NCI-H345 treated with DMSO at 0.1 percent for 48 hours (cell line): ENCODE data around the gene SAFB.
"Not testable (repeated sequence)": the region's sequence is repeated elsewhere in the genome, so short reads cannot be mapped to it uniquely, and the experiment has no call there.

Source experiments
- DNase-seq: peaks from one replicate; lab custom pipeline; 2025; ENCODE audit not compliant: unreplicated experiment; lab: John Stamatoyannopoulos, UW

The SAFB gene

DNA sequence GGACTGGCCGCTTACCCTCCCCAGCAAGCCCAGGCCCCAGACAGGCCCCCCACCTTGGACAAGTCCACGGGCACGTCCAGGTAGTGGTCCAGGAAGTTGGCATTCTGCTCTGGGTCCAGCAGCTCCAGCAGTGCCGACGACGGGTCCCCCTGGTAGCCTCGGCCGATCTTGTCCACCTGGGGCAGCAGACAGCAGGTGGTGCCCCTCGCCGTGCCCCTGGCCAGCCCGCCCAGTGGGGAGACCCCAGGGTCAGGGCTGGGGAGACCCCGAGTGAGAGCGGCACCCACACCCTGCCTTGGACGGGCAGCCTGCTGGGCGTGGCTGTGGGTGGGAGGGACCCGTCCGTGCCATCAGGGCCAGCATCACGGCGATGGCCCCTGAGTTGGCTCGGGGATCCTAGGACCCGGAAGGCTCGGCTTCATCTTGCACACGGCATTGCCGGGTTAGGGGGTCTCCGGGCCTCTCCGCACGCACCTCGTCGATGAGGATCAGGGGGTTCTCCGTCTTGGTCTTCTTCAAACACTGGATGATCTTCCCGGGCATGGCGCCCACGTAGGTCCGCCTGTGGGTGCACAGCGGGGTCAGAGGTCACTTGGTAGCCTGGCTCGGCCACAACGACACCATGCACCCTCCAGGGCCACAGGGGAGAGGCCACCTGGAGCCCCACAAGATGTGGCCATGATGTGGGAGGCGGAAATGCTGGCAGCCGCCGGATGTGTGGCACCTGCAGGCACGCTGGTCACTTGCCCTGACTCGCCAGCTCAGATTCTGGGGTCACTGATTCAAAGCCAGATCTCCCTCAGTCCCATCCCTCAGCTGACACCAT, 73.5 kb downstream of the SAFB start:
- DNase-seq: no peak

DNA sequence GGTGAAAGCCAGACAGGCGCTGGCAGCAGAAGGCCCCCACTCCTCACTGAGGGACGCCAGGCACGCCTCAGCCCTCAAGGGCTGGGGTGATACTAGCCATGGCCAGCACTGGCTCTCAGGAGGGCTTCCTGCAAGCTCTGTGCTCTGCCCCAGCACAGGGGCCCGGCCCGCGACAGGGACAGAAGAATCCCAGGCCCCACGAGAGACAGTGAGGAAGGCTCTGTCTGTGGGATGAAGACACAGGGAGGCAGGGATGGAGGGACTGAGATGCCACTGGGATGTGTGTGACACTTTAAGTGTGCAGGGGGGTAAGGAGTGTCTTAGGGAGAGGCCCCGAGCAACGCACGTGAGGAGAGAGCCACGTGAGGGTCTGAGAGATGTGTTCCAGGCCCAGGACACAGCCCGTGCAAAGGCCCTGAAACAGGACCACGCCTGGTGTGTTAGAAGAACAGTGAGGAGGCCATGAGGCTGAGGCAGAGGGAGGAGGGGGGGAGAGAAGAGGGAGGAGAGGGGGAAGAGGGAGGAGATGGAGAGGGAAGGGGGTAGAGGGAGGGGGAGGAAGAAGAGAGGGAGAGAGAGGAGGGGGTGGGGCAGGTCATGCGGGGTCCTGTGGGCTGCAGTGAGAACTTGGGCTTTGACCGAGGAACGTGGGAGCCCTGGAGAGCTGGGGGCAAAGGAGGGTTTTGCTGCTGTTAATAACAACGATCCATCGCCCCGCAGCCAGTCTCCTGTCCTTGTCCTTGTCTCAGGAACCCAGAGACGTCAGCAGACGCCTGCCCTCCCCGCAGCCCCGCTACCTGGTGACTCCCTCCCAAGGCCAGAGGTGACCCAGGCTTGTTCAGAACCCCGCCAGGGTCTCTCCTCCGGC, 74.4 kb downstream of the SAFB start:
- no peak for DNase-seq

- no peak for DNase-seq
These were observed 75.2 kb downstream of the SAFB start for GRCh38 chr19:5697890-5698634.

- DNase-seq: no peak
These were observed 75.9 kb downstream of the SAFB start for GRCh38 chr19:5698635-5699422.

DNA sequence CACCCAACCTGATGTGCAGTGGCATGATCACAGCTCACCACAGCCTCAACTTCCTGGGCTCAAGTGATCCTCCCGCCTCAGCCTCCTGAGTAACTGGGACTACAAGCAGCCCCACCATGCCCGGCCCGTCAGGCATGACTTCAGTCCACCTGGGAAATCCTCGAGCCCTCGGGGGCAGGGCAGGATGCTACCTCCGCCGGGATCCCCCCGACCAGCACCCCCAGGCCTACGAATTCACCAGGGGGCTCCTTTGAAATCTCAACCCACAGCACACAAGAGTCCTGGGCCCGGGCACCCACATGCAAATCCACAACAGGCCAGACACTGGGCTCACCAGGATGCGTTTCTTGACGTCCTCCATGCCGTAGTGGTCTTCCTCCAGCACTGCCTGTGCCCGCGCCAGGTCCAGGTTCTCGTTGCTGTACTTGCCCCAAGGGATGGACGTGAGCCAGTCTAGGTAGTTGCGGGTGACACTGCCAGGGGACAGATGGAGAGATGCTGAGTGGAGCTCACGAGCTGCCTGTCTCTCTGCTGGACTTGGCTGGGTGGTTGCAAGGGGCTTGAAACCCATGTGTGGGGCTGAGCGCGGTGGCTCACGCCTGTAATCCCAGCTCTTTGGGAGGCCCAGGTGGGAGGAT, 77.7 kb downstream of the SAFB start:
- DNase-seq: no peak

GRCh38 chr19:5702053-5702410, 79.1 kb downstream of the SAFB start:
- DNase-seq: not testable (repeated sequence)

GRCh38 chr19:5703819-5704818, 81.2 kb downstream of the SAFB start:
- DNase-seq: no peak

- DNase-seq: no peak
These were observed 82.7 kb downstream of the SAFB start for GRCh38 chr19:5705552-5705951.

DNA sequence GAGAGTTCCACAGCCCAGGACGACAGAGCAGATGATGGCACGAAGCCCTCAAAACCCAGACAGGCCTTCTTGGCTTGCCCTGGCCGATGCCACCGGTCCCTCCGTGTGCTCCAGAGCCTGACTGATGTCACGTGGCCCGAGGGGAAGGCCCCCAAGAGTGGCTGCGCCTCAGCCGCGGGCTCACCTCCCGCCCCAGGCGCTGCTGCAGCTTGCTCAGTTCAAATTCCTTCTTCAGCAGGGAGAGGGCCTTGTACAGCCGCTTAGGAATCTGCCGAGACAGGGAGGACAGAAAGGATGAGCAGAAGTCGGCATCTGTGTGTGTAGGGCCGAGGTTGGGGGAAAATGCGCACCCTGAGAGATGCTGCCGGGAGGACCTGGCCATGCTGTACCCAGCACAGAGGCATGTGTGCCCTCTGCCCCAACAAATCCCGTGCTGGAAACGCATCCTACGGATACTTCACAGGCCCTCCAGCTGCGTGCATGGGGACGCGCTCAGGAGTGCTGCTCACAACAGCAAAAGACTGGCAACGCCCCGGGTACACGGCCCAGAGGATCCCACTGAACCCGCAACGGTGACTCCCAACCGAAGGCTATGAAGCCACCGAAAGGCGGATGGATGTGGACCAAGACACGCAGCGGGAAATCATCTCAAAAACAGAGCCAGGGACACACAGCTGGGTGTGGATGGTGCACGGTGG, 84.1 kb downstream of the SAFB start:
- no peak for DNase-seq

GRCh38 chr19:5707576-5708575, 85.0 kb downstream of the SAFB start:
- DNase-seq: no peak

GRCh38 chr19:5711025-5711424, 88.1 kb downstream of the SAFB start:
- no peak for DNase-seq

GRCh38 chr19:5711713-5712161, 88.9 kb downstream of the SAFB start:
- no peak for DNase-seq

- DNase-seq: no peak
These were observed 90.3 kb downstream of the SAFB start for GRCh38 chr19:5713228-5713627.

DNA sequence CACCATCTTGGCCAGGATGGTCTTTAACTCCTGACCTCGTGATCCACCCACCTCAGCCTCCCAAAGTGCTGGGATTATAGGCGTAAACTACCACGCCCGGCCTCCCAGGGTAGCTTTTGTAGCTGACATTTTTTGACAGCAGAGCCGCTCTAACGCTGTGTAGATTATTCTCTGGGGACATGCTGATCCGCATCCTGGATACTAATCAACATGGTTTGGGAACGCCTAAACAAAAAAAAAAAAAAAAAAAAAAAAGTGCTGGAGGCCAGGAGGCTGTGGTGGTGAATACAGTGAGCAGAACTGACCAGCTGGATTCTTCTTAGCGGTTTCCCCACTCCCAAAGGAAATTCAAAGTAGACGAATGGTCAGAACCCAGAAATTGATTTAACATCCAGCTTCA, 91.9 kb downstream of the SAFB start:
- no peak for DNase-seq

DNA sequence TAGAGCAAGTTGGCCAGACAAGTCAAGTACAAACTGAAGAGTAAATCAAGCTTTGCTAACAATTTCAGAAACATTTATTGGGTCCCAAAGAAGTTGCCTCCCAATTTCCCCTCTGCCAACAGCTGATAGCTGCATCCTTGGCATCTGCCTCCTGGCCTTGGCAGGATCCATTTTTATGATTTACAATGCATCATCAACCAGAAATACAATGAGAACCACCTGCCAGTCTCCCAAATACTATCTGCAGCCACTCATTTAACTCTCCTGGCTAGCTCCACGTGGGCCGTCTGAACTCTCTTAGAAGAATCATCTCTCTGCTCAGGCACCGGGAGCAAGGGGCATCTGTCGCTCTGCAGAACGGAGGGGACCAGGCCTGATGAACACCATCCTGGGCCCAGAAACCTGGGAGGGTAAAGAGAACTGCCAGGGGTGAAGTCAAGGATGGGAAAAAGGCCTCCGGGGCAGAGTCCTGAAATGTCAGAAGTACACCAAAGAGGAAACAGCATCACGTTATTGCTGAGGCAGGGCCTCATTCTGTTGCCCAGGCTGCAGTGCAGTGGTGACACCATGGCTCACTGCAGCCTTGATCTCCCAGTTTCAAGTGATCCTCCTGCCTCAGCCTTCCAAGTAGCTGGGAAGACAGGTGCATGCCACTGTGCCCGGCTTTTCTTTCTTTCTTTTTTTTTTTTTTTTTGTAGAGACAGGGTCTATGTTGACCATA, 94.5 kb downstream of the SAFB start:
- DNase-seq: no peak
